Choroid plexus epithelial cell (primary cell): ENCODE measurements around the gene SF3B6.

Experiments
- DNase-seq: peaks from one replicate; pipeline ENCODE4 v3.0.0-alpha.2; 2010; ENCODE audit warnings: low read depth
- H3K4me3 ChIP-seq: 2 replicates; pipeline ENCODE4 v1.5.1; 2011; ENCODE audit warnings: low read depth, mild to moderate bottlenecking, control low read depth, low read length, moderate library complexity
- TF ChIP-seq, protein P1 (sequence below): conservative IDR thresholded peaks from 2 replicates; pipeline ENCODE4 v1.5.1; 2011; ENCODE audit warnings: low read depth, mild to moderate bottlenecking, control low read depth, inconsistent platforms, low read length, moderate library complexity

SF3B6 gene

DNA sequence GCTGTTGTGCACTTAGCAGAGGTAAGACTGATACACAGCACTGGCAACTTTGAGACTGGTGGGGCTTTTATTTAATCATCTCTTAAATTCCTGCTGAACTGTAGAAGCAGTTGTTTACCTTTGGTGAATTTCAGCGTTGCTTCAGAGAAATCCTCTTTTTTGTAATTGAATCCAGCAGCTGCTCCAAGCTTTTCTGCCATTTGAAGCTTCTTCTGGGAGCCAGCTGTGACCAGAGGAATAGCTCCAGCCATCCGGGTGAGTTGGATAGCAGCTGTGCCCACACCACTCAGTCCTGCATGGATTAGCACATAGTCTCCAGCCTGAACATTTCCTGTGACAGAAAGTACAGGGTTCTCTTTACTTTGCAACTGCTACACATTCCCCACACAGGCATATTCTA is 4.6 kb upstream of the SF3B6 start:
- no peak for DNase-seq
- H3K4me3 ChIP-seq: no peak overlapping the region
- TF ChIP-seq, protein P1, sequence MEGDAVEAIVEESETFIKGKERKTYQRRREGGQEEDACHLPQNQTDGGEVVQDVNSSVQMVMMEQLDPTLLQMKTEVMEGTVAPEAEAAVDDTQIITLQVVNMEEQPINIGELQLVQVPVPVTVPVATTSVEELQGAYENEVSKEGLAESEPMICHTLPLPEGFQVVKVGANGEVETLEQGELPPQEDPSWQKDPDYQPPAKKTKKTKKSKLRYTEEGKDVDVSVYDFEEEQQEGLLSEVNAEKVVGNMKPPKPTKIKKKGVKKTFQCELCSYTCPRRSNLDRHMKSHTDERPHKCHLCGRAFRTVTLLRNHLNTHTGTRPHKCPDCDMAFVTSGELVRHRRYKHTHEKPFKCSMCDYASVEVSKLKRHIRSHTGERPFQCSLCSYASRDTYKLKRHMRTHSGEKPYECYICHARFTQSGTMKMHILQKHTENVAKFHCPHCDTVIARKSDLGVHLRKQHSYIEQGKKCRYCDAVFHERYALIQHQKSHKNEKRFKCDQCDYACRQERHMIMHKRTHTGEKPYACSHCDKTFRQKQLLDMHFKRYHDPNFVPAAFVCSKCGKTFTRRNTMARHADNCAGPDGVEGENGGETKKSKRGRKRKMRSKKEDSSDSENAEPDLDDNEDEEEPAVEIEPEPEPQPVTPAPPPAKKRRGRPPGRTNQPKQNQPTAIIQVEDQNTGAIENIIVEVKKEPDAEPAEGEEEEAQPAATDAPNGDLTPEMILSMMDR: no peak

DNA sequence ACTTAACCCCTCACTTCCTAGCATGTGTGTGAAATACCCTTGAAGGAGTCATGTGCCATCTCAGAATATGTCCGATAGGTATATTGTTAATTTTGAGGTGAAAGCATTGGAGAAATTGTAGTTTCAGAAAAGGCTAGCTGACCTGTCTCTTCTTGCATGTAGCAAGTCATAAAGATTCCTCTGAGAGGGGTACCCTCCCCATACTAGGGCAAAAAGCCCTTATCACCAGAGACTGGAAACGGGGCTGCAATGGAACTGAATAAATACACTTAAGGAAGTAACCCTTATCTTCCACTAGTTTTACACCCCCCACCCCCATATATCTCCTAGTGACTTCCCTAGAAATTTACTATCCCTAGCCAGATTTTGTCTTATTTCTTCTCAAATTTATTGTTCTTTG is 1.8 kb upstream of the SF3B6 start:
- TF ChIP-seq, protein P1: no peak

DNA sequence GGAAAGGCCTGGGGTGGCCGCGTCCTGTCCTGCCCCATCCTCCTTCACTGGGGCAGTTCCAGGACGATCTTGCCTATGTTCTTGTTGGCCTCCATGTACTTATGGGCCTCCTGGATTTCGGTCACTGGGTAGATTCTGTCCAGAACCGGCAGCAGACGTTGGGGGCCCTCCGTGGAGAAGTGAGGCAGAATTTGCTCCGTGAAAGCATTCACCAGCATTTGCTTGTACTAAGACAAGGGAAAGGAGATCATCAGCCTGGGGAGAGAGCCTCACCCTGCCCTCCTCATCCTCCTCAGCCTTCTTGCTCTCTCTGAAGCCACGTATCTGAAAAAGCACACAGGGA is 1.4 kb upstream of the SF3B6 start:
- peak overlapping the region; percentile 78 for H3K4me3 ChIP-seq
- TF ChIP-seq, protein P1: no peak
- DNase-seq: no peak

More for the DNA sequence above, 1.8 kb upstream of the SF3B6 start:
- no peak for DNase-seq
- H3K4me3 ChIP-seq: peak overlapping the region; percentile 78

DNA sequence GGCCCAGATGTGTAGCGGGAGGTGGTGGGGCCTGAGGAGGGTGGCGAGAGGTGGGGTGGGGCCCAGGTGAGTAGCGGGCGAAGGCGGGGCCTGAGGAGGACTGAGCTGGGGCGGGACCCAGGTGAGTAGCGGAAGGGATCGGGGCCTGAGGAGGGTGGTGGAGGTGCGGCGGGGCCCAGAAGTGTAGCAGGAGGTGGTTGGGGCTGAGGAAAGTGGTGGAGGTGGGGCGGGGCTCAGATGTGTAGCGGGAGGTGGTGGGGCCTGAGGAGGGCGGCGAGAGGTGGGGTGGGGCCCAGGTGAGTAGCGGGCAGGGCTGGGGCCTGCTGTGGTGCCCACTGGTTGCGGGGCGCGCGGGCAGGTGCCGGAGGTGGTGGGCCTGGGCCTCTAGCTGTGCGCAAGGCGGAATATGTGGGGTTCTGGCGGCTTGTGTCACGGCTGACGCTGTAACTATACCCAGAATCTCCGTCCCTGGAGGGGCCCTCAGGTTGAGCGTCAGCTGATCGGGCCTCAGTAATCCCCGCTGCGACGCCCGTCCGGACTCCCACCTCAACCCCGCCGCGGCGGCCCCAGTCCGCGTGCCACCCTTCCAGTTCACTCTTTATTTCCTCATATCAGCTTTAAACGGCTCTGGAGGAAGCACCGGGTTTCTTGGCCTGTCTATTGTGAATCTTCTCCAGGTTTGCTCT is 866 bp upstream of the SF3B6 start:
- TF ChIP-seq, protein P1: no peak
- peak overlapping the region; percentile 78 for H3K4me3 ChIP-seq
- DNase-seq: peak; percentile 33

DNA sequence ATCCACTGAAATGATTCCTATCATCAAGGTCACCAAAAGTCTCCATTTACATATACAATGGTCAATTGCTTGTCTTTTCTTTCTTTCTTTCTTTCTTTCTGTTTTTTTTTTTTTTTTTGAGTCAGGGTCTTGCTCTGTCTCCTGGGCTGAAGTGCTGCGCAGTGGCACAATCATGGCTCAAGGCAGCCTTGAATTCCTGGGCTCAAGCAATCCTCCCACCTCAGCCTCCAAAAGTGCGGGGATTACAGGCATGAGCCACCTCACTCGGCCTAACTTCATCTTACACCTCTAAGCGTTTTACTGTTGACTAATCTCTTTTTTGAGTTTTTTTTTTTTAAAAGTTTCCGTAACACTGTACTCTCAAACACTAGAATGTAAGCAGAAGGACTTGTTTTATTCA is 867 bp downstream of the SF3B6 start:
- peak; percentile 9 for DNase-seq
- TF ChIP-seq, protein P1: no peak

DNA sequence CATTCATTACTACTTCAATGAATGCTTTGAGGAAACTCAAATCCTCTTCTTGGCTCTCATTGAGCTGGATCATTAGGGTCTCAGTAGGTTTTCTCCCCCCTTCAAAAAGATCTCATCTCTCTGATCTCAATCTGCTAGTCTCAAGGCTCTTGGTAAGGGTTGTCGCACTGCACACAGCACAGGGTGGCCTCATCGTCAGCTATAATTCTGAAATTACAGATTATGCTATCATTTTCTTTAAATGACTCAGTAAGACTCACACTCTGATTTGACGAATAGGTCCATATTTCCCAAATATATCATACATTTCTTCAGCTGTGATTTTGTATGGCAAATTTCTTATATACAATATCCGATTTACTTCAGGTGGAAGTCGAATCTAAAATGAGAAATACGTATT is 2.3 kb downstream of the SF3B6 start:
- H3K4me3 ChIP-seq: no peak overlapping the region
- DNase-seq: no peak
- TF ChIP-seq, protein P1: no peak

More for the DNA sequence above, 867 bp downstream of the SF3B6 start:
- H3K4me3 ChIP-seq: peak overlapping the region; percentile 78

DNA sequence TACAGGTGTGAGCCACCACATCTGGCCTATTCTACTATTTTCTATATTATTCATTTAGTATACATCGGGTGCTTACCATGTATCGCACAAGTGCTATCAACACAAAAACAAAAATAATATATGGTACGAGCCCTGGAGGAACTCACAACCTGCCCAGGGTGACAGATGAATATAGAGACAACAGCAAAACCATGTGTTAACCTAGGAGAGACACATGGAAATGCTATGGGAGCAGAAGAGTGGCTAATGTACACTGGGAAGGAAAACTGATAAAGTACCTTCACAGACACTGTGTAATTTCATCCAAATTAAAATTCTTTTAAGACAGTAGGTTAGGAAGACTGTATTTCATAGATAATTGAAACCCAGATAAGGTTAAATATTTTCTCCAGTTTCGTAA is 3.9 kb downstream of the SF3B6 start:
- no peak overlapping the region for H3K4me3 ChIP-seq
- TF ChIP-seq, protein P1: no peak
- DNase-seq: no peak
